Astrocyte of the spinal cord (primary cell): Measurements from ENCODE around the gene TBCC.

Source experiments
- DNase-seq: peaks from one replicate; pipeline ENCODE4 v3.0.0; 2011; ENCODE audit warnings: low read depth, low spot score
- H3K4me3 ChIP-seq: 2 replicates; pipeline ENCODE4 v1.5.1; 2011; ENCODE audit warnings: low read depth, mild to moderate bottlenecking, low read length, moderate library complexity
- in situ Hi-C: cut with HindIII; loops from 2 replicates; pipeline ENCODE4 v1.10.0; 2017; ENCODE audit warnings: low sequenced_read_pairs
- TF ChIP-seq, protein P1 (sequence below): IDR thresholded peaks from 2 replicates; pipeline ENCODE4 v1.5.1; 2012; ENCODE audit warnings: low read depth, mild to moderate bottlenecking, low read length, inconsistent platforms

The TBCC gene

DNA sequence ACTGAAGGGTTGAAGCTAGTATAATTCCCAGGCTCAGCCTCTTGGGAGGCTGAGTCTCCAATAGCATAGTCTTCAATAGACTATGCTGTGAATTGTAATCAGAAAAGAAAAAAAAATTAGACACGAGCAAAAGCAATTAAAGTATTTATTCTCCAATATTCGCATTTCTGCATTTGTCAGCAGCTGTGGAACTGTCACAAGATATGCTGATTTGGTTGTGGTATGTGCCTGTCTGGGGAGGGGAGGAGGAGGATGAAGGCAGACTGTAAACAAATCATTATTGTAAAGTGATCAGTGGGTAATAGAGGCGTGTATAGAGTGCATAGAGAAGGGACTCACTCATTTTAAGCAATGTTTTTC, 25.8 kb upstream of the TBCC start:
- no peak for DNase-seq
- TF ChIP-seq, protein P1, sequence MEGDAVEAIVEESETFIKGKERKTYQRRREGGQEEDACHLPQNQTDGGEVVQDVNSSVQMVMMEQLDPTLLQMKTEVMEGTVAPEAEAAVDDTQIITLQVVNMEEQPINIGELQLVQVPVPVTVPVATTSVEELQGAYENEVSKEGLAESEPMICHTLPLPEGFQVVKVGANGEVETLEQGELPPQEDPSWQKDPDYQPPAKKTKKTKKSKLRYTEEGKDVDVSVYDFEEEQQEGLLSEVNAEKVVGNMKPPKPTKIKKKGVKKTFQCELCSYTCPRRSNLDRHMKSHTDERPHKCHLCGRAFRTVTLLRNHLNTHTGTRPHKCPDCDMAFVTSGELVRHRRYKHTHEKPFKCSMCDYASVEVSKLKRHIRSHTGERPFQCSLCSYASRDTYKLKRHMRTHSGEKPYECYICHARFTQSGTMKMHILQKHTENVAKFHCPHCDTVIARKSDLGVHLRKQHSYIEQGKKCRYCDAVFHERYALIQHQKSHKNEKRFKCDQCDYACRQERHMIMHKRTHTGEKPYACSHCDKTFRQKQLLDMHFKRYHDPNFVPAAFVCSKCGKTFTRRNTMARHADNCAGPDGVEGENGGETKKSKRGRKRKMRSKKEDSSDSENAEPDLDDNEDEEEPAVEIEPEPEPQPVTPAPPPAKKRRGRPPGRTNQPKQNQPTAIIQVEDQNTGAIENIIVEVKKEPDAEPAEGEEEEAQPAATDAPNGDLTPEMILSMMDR, result no peak
- no peak overlapping the region for H3K4me3 ChIP-seq
- in situ Hi-C loops, result no loop called here

DNA sequence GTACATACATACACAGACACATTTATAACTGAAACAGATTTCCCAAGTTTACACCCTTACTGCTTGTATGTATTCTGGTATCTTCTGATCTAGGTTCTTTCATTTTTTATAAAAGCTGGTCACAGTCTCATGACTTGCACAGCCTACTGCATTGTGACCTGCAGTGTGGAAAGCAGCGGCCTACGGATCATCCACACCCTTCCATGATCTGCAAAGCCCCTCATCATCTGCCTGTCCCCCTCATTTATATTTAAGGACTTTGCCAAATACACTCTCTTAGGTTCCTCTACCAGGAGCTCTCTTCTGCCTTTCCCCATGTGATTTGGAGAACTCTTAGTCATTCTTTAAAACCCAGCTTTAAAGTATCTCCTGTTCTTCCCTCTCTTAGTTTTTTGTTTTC, 23.9 kb upstream of the TBCC start:
- H3K4me3 ChIP-seq, result no peak overlapping the region
- DNase-seq, result no peak
- TF ChIP-seq, protein P1, result no peak
- in situ Hi-C loops, result no loop called here

DNA sequence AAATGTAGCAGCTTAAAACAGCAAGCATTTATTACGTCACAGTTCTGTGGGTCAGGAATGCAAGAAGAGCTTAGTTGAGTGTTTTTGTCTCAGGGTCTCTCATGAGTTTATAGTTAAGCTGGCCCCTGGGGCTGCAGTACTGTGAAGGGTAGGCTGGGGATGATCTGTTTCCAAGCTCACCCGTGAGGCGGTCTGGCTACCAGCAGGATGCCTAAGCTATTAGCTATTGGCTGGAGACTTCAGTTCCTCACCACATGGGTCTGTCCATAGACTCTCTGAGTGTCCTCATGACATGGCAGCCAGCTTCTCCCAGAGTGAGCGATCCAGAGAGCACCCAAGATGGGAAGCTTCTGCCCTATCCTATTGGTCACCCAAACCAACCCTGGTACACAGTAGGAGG, 23.1 kb upstream of the TBCC start:
- no peak for DNase-seq
- in situ Hi-C loops, result no loop called here
- TF ChIP-seq, protein P1, result no peak
- H3K4me3 ChIP-seq, result no peak overlapping the region

DNA sequence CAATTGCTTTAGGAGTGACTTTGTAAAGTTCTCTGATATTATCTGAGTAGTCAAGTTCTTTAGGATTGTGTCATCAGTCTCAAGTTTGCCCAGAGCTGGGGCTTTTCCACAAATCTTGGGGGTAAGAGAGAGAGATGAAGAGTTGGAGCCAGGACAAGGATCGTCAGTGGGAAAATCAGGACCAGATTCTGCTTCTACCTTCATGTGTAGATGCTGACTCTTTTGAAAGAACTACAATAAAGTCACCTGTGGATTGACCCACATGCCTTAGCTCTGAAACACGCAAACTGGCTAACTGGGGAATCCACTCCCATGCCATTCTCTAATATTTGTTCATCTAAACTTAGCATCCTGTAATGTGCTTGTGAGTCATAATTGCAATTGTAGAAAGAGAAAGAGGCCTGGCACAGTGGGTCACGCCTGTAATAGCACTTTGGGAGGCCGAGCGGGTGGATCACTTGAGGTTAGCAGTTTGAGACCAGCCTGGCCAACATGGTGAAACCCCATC, 20.3 kb upstream of the TBCC start:
- DNase-seq, result peak; percentile 86
- no peak overlapping the region for H3K4me3 ChIP-seq
- in situ Hi-C loops, result no loop called here
- TF ChIP-seq, protein P1, result no peak

DNA sequence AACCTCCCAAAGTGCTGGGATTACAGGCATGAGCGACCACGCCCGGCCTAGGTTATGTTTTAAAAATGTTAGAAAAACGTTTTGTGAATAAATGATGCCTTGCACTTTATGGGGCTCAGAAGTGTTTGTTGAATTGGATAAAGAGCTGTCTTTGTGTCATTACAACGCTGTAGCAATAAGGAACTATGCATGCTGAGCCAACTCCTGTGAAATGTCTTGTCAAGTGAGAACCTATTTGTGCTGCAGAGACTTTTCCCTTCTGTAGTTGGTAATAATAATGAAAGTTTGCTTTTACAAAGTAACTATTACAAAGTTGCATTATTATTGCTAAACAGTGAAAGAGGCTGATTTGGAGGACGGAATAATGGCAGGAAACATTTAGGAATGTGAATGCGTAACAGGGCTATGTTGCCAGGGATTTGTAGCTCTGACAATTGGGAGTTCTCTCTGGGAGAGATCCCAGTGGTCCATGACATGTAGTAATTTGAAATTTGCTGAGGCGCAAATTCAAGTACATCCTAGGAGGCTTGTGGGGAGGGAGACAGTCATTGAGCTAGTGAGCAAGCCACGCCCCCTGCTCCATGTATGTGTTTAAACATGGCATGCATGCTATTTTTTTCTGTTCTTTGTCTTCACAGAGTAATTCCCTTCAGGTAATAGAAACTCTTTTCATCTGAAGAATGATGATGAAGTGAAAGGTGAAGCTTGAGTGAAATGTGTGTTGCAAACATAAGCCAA, 19.2 kb upstream of the TBCC start:
- in situ Hi-C loops, result no loop called here
- no peak overlapping the region for H3K4me3 ChIP-seq
- TF ChIP-seq, protein P1, result no peak
- no peak for DNase-seq

DNA sequence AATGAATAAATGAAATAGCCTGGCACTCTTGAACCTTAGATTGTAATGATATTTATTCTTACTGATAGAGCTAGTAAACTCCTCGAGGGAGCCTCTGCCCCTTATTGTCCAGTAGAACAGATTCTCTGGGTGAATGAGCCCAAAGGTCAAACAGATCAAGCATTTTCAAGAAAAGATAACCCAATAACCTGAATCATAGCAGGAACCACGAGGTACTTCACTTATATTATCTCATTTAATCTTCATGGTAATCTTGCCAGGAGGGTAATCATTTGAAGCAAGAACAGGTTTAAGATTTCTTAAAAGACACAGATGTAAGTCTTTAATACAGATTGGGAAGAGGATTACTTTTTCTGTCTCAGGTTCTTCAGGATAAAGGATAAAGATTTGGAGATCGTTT, 17.0 kb upstream of the TBCC start:
- TF ChIP-seq, protein P1, result no peak
- DNase-seq, result no peak
- no peak overlapping the region for H3K4me3 ChIP-seq
- in situ Hi-C loops, result no loop called here
